ENCODE results near the gene PITPNC1. TPM values are rescaled to one million over a fixed set of nuclear protein-coding genes. Genes with fewer than 3 reads are reported as not detected.

PITPNC1 gene
- total RNA-seq, 1 experiment from 2014 or later, result 35.5 TPM

GRCh38 chr17:67566656-67567055 lies 189.6 kb downstream of the PITPNC1 start:
- DNase-seq (ENCODE audit: low spot score), result no peak
- Histone ChIP-seq H3K4me3 (ENCODE audit: low read depth, low read length, poor library complexity, severe bottlenecking) (no peak overlapping the region), H3K27ac (ENCODE audit: low read depth, low read length, poor library complexity, severe bottlenecking) (no peak overlapping the region), H3K9me3 (ENCODE audit: low read depth, low read length, poor library complexity, severe bottlenecking) (no peaks in the 10 kb centered on the region), H3K36me3 (ENCODE audit: insufficient read depth, low read length, poor library complexity, severe bottlenecking) (no peaks in the 10 kb centered on the region), H3K4me1 (ENCODE audit: insufficient read depth, low read length, poor library complexity, severe bottlenecking) (no peaks in the 10 kb centered on the region), H3K27me3 (replicated peaks; ENCODE audit: insufficient read depth, low read depth, low read length, poor library complexity) (no peaks in the 10 kb centered on the region)
- intact Hi-C loops (cut with micrococcal nuclease; ENCODE audit: unreplicated experiment), result no loop called here
- BruUV-seq (replicated peaks), result no TSS peak
- no peak for TF ChIP-seq CTCF (conservative IDR thresholded peaks at IDR 0.05; ENCODE audit: low read depth, low read length)
- CTCF ChIA-PET, result no interaction called here
- POLR2A ChIA-PET (ENCODE audit: low non-redundant PET), result no interaction called here

GRCh38 chr17:67569015-67569451 lies 192.0 kb downstream of the PITPNC1 start:
- TF ChIP-seq CTCF (conservative IDR thresholded peaks at IDR 0.05; ENCODE audit: low read depth, low read length), result no peak
- no peak for TF ChIP-seq EZH2 (IDR thresholded peaks at IDR 0.05; ENCODE audit: borderline replicate concordance, low read depth, low read length, poor library complexity, severe bottlenecking)
- no peaks in the 10 kb centered on the region for H3K27me3 ChIP-seq (replicated peaks; ENCODE audit: insufficient read depth, low read depth, low read length, poor library complexity)
- DNase-seq (ENCODE audit: low spot score), result no peak
- H3K36me3 ChIP-seq (ENCODE audit: insufficient read depth, low read length, poor library complexity, severe bottlenecking), result no peaks in the 10 kb centered on the region
- no peaks in the 10 kb centered on the region for H3K4me1 ChIP-seq (ENCODE audit: insufficient read depth, low read length, poor library complexity, severe bottlenecking)
- H3K9me3 ChIP-seq (ENCODE audit: low read depth, low read length, poor library complexity, severe bottlenecking), result no peaks in the 10 kb centered on the region
- H3K4me3 ChIP-seq (ENCODE audit: low read depth, low read length, poor library complexity, severe bottlenecking), result no peak overlapping the region
- BruUV-seq (replicated peaks), result no TSS peak
- no peak overlapping the region for H3K27ac ChIP-seq (ENCODE audit: low read depth, low read length, poor library complexity, severe bottlenecking)
- intact Hi-C loops (cut with micrococcal nuclease; ENCODE audit: unreplicated experiment), result no loop called here
- CTCF ChIA-PET, result no interaction called here
- POLR2A ChIA-PET (ENCODE audit: low non-redundant PET), result no interaction called here

GRCh38 chr17:67569873-67570272 lies 192.8 kb downstream of the PITPNC1 start:
- no peaks in the 10 kb centered on the region for H3K4me1 ChIP-seq (ENCODE audit: insufficient read depth, low read length, poor library complexity, severe bottlenecking)
- DNase-seq (ENCODE audit: low spot score), result no peak
- no TSS peak for BruUV-seq (replicated peaks)
- no peak for TF ChIP-seq CTCF (conservative IDR thresholded peaks at IDR 0.05; ENCODE audit: low read depth, low read length)
- TF ChIP-seq EZH2 (IDR thresholded peaks at IDR 0.05; ENCODE audit: borderline replicate concordance, low read depth, low read length, poor library complexity, severe bottlenecking), result no peak
- no peaks in the 10 kb centered on the region for H3K27me3 ChIP-seq (replicated peaks; ENCODE audit: insufficient read depth, low read depth, low read length, poor library complexity)
- H3K9me3 ChIP-seq (ENCODE audit: low read depth, low read length, poor library complexity, severe bottlenecking), result no peaks in the 10 kb centered on the region
- CTCF ChIA-PET, result interaction anchor here (1.1 kb wide), 1 partner anchor 183 kb away, joined by 3 read pairs; no protein-coding TSS in a partner anchor
- H3K36me3 ChIP-seq (ENCODE audit: insufficient read depth, low read length, poor library complexity, severe bottlenecking), result no peaks in the 10 kb centered on the region
- POLR2A ChIA-PET (ENCODE audit: low non-redundant PET), result interaction anchor here (0.6 kb wide), 1 partner anchor 13 kb away, joined by 7 read pairs; no protein-coding TSS in a partner anchor
- H3K4me3 ChIP-seq (ENCODE audit: low read depth, low read length, poor library complexity, severe bottlenecking), result no peak overlapping the region
- intact Hi-C loops (cut with micrococcal nuclease; ENCODE audit: unreplicated experiment), result no loop called here
- no peak overlapping the region for H3K27ac ChIP-seq (ENCODE audit: low read depth, low read length, poor library complexity, severe bottlenecking)

Measured in A673 (cell line).